Measurements from ENCODE around the gene MUC22.
"Not testable (repeated sequence)": the region's sequence is repeated elsewhere in the genome, so short reads cannot be mapped to it uniquely, and the experiment has no call there.

The MUC22 gene

GRCh38 chr6:31038559-31038958 is 28.3 kb downstream of the MUC22 start:
- DNase-seq (ENCODE audit: low read depth in 2 of 2), result no peak

- no peak for DNase-seq (ENCODE audit: low read depth in 2 of 2)
Observed at GRCh38 chr6:31040801-31041200, 30.5 kb downstream of the MUC22 start.

GRCh38 chr6:31041372-31041974 is 31.2 kb downstream of the MUC22 start:
- no peak for DNase-seq (ENCODE audit: low read depth in 2 of 2)

- DNase-seq (ENCODE audit: low read depth in 2 of 2), result peak; percentile 12 to 14
Observed at GRCh38 chr6:31042806-31043205, 32.5 kb downstream of the MUC22 start.

- DNase-seq (ENCODE audit: low read depth in 2 of 2), result no peak
Observed at GRCh38 chr6:31048099-31048498, 37.8 kb downstream of the MUC22 start.

- no peak for DNase-seq (ENCODE audit: low read depth in 2 of 2)
Observed at GRCh38 chr6:31049518-31049917, 39.2 kb downstream of the MUC22 start.

- DNase-seq (ENCODE audit: low read depth in 2 of 2), result not testable (repeated sequence)
Observed at GRCh38 chr6:31053187-31053586, 42.9 kb downstream of the MUC22 start.

- DNase-seq (ENCODE audit: low read depth in 2 of 2), result no peak
Observed at GRCh38 chr6:31053873-31054272, 43.6 kb downstream of the MUC22 start.

- no peak for DNase-seq (ENCODE audit: low read depth in 2 of 2)
Observed at GRCh38 chr6:31055441-31055840, 45.2 kb downstream of the MUC22 start.

- no peak for DNase-seq (ENCODE audit: low read depth in 2 of 2)
Observed at GRCh38 chr6:31057426-31058003, 47.2 kb downstream of the MUC22 start.

GRCh38 chr6:31058128-31058894 is 48.0 kb downstream of the MUC22 start:
- DNase-seq (ENCODE audit: low read depth in 2 of 2), result no peak

- no peak for DNase-seq (ENCODE audit: low read depth in 2 of 2)
Observed at GRCh38 chr6:31060145-31060544, 49.9 kb downstream of the MUC22 start.

GRCh38 chr6:31063906-31064435 is 53.7 kb downstream of the MUC22 start:
- no peak for DNase-seq (ENCODE audit: low read depth in 2 of 2)

GRCh38 chr6:31065556-31065955 is 55.3 kb downstream of the MUC22 start:
- DNase-seq (ENCODE audit: low read depth in 2 of 2), result no peak

GRCh38 chr6:31067028-31067427 is 56.8 kb downstream of the MUC22 start:
- DNase-seq (ENCODE audit: low read depth in 2 of 2), result not testable (repeated sequence)

- not testable (repeated sequence) for DNase-seq (ENCODE audit: low read depth in 2 of 2)
Observed at GRCh38 chr6:31067891-31068668, 57.8 kb downstream of the MUC22 start.

- peak; percentile 54 to 58 for DNase-seq (ENCODE audit: low read depth in 2 of 2)
Observed at GRCh38 chr6:31068669-31069340, 58.5 kb downstream of the MUC22 start.

- DNase-seq (ENCODE audit: low read depth in 2 of 2), result no peak
Observed at GRCh38 chr6:31070711-31071197, 60.5 kb downstream of the MUC22 start.

- DNase-seq (ENCODE audit: low read depth in 2 of 2), result no peak
Observed at GRCh38 chr6:31074401-31074800, 64.1 kb downstream of the MUC22 start.

GRCh38 chr6:31075528-31075927 is 65.3 kb downstream of the MUC22 start:
- no peak for DNase-seq (ENCODE audit: low read depth in 2 of 2)

GRCh38 chr6:31076611-31077010 is 66.3 kb downstream of the MUC22 start:
- DNase-seq (ENCODE audit: low read depth in 2 of 2), result no peak
